HEK293T (cell line): Measurements from ENCODE around the gene MAP2K3.
"Not testable (repeated sequence)": the region's sequence is repeated elsewhere in the genome, so short reads cannot be mapped to it uniquely, and the experiment has no call there.

Experiments
- ARNT ChIP-seq: fragments of 450-650 bp; IDR thresholded peaks from 2 replicates; pipeline ENCODE4 v1.6.1; 2017; ENCODE audit warnings: mild to moderate bottlenecking
- ELF4 ChIP-seq: fragments of 450-650 bp; IDR thresholded peaks from 2 replicates; pipeline ENCODE4 v1.6.1; 2017; ENCODE audit warnings: antibody characterized with exemption
- FOXA1 ChIP-seq: fragments of 450-650 bp; IDR thresholded peaks from 2 replicates; pipeline ENCODE4 v1.6.1; 2016; ENCODE audit warnings: mild to moderate bottlenecking
- FOXK2 ChIP-seq: fragments of 450-650 bp; IDR thresholded peaks from 2 replicates; pipeline ENCODE4 v1.6.1; 2016; ENCODE audit warnings: mild to moderate bottlenecking
- FOXM1 ChIP-seq: fragments of 450-650 bp; IDR thresholded peaks from 2 replicates; pipeline ENCODE4 v1.6.1; 2017; ENCODE audit warnings: mild to moderate bottlenecking, borderline replicate concordance
- HDGF ChIP-seq: fragments of 450-650 bp; IDR thresholded peaks from 2 replicates; pipeline ENCODE4 v1.6.1; 2017; ENCODE audit warnings: antibody characterized with exemption, borderline replicate concordance
- NFRKB ChIP-seq: fragments of 450-650 bp; IDR thresholded peaks from 2 replicates; pipeline ENCODE4 v1.6.1; 2016; ENCODE audit warnings: mild to moderate bottlenecking, moderate library complexity
- SP1 ChIP-seq: fragments of 450-650 bp; IDR thresholded peaks from 2 replicates; pipeline ENCODE4 v1.6.1; 2017
- TARDBP ChIP-seq: fragments of 450-650 bp; IDR thresholded peaks from 2 replicates; pipeline ENCODE4 v1.6.1; 2016
- ZNF384 ChIP-seq: fragments of 450-650 bp; IDR thresholded peaks from 2 replicates; pipeline ENCODE4 v1.6.1; 2016
- TF ChIP-seq, protein P1 (sequence below): fragments of 450-650 bp; IDR thresholded peaks from 2 replicates; pipeline ENCODE4 v1.6.1; 2016

DNA sequence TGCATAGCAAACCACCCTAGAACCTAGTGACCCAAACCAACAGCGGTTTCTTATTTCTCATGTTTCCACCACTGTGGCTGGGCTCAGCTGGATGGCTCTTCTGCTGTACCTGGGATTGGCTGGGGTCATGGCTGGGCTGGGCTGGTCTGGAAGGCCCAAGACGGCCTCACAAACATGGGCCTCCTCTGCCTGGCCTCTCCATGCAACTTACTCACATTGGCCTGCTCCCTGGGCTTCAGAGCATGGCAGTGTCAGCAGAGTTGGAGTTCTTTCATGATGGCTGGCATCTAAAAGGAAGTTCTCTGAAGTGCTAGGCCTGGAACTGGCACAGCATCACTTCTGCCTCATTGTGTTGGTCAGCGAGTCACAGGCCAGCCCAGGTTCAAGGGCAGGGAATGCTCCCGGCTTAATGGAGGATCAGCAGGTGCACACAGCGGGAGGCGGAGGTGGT, 24.4 kb downstream of the MAP2K3 start:
- not testable (repeated sequence) for TF ChIP-seq FOXM1, ELF4, ZNF384, SP1, HDGF, FOXK2, FOXA1, TARDBP, NFRKB, ARNT
- TF ChIP-seq, protein P1, sequence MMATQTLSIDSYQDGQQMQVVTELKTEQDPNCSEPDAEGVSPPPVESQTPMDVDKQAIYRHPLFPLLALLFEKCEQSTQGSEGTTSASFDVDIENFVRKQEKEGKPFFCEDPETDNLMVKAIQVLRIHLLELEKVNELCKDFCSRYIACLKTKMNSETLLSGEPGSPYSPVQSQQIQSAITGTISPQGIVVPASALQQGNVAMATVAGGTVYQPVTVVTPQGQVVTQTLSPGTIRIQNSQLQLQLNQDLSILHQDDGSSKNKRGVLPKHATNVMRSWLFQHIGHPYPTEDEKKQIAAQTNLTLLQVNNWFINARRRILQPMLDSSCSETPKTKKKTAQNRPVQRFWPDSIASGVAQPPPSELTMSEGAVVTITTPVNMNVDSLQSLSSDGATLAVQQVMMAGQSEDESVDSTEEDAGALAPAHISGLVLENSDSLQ, result not testable (repeated sequence)
